AG04449 (cell line): ENCODE results near the gene TP73.

Experiments
- CTCF ChIA-PET: fragments of 350-600 bp; formaldehyde crosslinking; extraction: SDS; loops from one replicate; lab custom pipeline; 2021; ENCODE audit warnings: antibody characterized with exemption; lab: Yijun Ruan, JAX
- POLR2A ChIA-PET: fragments of 400-600, 350-600 bp; formaldehyde crosslinking; extraction: SDS; loops from one replicate; lab custom pipeline; 2020; ENCODE audit warnings: antibody characterized with exemption, inconsistent platforms; lab: Yijun Ruan, JAX
- DNase-seq: peaks from one replicate; pipeline ENCODE4 v3.0.0-alpha.2; 2010; ENCODE audit warnings: low read depth, low spot score
- H3K4me3 ChIP-seq: 2 replicates; pipeline ENCODE4 v1.5.1; 2011; ENCODE audit warnings: low read depth, mild to moderate bottlenecking, control low read depth, low read length
- TF ChIP-seq, protein P1 (sequence below): IDR thresholded peaks from one replicate; pipeline ENCODE4 v1.5.1; 2011; ENCODE audit warnings: mild to moderate bottlenecking, moderate library complexity, low read length, control low read depth, inconsistent platforms; ENCODE audit not compliant: insufficient read depth; ENCODE audit errors: missing control alignments

Gene TP73

DNA sequence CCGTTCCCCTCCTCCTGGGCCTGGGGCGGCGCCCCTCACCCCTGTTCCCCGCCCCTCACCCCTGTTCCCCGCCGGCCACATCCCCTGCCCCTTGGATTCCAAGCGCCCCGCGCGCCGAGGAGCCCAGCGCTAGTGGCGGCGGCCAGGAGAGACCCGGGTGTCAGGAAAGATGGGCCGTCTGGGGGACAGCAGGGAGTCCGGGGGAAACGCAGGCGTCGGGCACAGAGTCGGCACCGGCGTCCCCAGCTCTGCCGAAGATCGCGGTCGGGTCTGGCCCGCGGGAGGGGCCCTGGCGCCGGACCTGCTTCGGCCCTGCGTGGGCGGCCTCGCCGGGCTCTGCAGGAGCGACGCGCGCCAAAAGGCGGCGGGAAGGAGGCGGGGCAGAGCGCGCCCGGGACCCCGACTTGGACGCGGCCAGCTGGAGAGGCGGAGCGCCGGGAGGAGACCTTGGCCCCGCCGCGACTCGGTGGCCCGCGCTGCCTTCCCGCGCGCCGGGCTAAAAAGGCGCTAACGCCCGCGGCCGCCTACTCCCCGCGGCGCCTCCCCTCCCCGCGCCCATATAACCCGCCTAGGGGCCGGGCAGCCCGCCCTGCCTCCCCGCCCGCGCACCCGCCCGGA, at the start of gene TP73:
Gene TP73, plus strand, starts transcription at position 587 of the 618 bp plus-strand sequence. CDS start 29,850 bp downstream, outside the sequence.
- ChIA-PET CTCF (interaction anchor here (1.5 kb wide), 1 partner anchor 14 kb away, joined by 4 read pairs; no protein-coding TSS in a partner anchor), POLR2A (no interaction called here)
- TF ChIP-seq, protein P1, sequence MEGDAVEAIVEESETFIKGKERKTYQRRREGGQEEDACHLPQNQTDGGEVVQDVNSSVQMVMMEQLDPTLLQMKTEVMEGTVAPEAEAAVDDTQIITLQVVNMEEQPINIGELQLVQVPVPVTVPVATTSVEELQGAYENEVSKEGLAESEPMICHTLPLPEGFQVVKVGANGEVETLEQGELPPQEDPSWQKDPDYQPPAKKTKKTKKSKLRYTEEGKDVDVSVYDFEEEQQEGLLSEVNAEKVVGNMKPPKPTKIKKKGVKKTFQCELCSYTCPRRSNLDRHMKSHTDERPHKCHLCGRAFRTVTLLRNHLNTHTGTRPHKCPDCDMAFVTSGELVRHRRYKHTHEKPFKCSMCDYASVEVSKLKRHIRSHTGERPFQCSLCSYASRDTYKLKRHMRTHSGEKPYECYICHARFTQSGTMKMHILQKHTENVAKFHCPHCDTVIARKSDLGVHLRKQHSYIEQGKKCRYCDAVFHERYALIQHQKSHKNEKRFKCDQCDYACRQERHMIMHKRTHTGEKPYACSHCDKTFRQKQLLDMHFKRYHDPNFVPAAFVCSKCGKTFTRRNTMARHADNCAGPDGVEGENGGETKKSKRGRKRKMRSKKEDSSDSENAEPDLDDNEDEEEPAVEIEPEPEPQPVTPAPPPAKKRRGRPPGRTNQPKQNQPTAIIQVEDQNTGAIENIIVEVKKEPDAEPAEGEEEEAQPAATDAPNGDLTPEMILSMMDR = no peak
- H3K4me3 ChIP-seq = no peak within 1 kb of the TSS
- no peak for DNase-seq

DNA sequence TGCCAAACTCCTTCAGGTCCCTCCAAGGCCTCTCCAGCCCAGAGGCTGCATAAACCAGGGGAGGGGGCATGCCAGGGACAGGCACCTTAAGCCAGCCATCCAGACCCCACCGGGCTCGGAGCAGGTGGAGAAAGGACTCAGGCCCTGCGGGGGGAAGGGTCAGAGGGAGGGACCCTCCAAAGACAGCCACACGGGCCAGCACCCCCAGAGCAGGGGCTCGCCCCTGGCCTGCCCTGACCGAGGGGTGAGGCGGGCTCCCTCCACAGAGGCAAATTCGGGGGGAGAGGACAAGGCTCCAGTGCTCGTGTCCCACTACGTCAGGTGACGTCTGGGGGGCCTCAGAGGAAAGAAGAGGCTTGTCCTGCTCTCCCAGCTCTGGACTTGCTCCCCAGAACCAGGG, 49.2 kb upstream of the TP73 start:
- POLR2A ChIA-PET = no interaction called here
- H3K4me3 ChIP-seq = no peak overlapping the region
- CTCF ChIA-PET = interaction anchor here (1.1 to 1.8 kb wide), 2 partner anchors 16 to 39 kb away, joined by 3 to 7 read pairs; no protein-coding TSS in a partner anchor
- TF ChIP-seq, protein P1 = no peak
- no peak for DNase-seq

DNA sequence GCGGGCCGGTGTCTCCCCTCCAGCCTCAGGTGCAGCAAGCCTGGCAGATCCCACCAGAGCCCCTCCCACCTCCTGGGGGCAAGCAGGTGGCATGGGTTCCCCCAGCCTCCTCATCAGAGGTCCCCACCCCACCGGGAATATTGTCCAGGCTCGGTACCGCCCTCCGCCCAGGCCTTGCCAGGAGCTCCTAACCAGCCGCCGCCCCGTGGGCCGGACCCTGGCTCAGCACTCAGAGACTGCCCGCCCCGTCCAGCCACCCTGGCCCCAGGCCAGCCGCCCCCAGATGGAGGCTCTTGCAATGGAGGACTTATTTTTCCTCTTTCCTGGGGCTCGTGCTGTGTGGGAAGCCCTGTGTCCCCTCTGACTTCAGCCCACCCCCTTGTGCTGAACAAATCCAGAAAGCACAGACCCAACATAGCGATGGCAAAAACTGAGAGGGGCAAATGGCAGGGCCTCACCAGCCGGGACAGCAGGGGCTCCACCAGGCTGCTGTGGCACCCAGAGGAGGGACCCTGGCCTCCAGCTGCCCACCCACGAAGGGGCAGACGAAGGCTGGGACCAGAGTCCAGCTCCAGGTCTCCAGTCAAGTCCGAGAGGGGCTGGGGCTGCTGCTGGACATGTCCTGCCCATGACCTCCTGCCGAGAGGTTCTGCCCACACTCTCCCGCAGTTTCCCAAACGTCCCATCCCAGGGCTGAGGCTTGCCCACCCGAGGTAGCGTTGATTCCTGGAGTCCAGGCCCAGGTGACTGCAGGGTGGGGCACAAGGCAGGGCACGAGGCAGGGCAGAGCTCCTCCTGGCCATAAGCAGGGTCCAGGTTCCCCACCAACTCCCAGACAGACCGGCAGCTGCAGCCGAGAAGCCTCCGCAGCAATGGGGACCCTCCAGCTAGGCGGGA, 48.5 kb upstream of the TP73 start:
- CTCF ChIA-PET = interaction anchor here (1.1 to 1.8 kb wide), 3 partner anchors 13 to 17 kb away, joined by 3 to 7 read pairs (median 4); no protein-coding TSS in a partner anchor
- no peak for DNase-seq
- TF ChIP-seq, protein P1 = no peak
- POLR2A ChIA-PET = no interaction called here
- H3K4me3 ChIP-seq = no peak overlapping the region

DNA sequence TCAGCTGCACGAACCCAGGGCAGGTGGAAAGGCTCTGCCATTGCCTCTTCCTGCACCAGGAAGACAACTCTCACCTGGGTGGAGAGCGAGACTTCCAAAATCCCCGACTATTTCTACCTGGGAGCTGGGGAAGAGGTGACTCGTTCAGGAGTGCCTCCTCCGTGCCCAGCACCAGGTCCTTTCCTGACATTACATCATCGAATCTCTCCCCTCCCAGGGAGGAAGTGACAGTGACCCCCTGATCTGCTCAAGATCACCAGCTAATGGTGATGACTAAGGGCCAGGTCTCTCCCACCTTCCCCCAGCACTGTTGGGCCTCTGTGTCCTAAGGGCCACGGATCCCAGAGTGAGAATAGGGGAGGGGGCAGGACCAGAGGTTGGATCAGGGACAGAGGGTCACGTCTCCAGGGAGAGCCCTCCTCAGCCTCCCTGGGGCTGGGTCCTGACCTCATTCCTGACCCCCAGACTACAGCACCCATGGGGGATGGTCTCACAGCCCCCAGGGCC, 47.8 kb upstream of the TP73 start:
- CTCF ChIA-PET = interaction anchor here (1.1 to 1.8 kb wide), 3 partner anchors 13 to 16 kb away, joined by 3 to 7 read pairs (median 4); no protein-coding TSS in a partner anchor
- TF ChIP-seq, protein P1 = no peak
- no peak for DNase-seq
- POLR2A ChIA-PET = no interaction called here
- no peak overlapping the region for H3K4me3 ChIP-seq

DNA sequence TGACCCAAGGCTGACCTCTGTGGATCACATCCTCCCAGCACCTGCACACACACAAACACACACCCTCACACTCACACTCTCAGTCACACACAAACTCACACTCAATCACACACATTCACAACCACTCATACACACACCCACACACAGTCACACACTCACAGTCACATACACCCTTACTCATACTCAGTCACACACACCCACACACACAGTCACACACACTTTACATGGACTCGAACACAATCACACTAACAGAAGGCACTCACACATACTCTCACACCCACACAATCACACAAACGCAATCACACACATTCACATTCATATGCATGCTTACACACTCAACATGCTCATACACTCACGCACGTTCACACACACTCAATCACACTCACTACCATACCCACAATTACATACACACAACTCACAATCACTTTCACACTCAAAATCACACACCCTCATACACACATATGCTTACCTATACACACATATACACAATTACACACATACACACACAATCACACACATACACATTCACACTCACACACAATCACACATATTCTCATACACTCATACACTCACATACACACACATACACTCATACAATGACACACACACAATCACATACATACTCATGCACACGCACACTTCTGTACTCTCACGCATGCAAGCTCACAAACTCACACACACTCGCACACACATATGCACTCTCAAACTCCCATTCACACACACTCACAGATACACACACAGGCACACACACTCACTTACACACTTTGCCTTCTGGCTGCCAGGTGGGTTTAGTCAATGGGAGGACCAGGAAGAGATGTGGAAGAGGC, 47.1 kb upstream of the TP73 start:
- ChIA-PET CTCF (interaction anchor here (1.3 to 1.8 kb wide), 2 partner anchors 9 to 14 kb away, joined by 5 to 7 read pairs; no protein-coding TSS in a partner anchor), POLR2A (no interaction called here)
- no peak overlapping the region for H3K4me3 ChIP-seq
- TF ChIP-seq, protein P1 = no peak
- no peak for DNase-seq
